H1 (cell line): ENCODE data around the gene GRID1. TPM values are rescaled to one million over a fixed set of nuclear protein-coding genes. Genes with fewer than 3 reads are reported as not detected.

Source experiments
- CTCF ChIA-PET: fragments of 300-600 bp; sonication (Branson Sonifier 250); formaldehyde crosslinking; loops from one replicate; lab custom pipeline; 2021; ENCODE audit not compliant: partially characterized antibody; lab: Charles Lee
- POLR2A ChIA-PET: fragments of 300-600 bp; sonication (Branson Sonifier 250); formaldehyde crosslinking; loops from one replicate; lab custom pipeline; 2021; ENCODE audit warnings: inconsistent platforms; ENCODE audit not compliant: partially characterized antibody; lab: Charles Lee
- DNase-seq, 2 experiments: peaks; one replicate each; pipeline versions ENCODE4 v3.0.0 to v3.0.0-alpha.2; 2010 to 2022; ENCODE audit warnings: low spot score in 2 of 2, low read depth in 1 of 2, mixed read lengths in 1 of 2
- FAIRE-seq: peaks from 2 replicates; lab custom pipeline; 2011; peaks lifted over from hg19 to GRCh38; lab: Jason Lieb, UNC
- H2AFZ ChIP-seq: 2 replicates; pipeline ENCODE4 v1.8.1; 2012; ENCODE audit warnings: low read length, inconsistent platforms
- H2AK5ac ChIP-seq: 2 replicates; pipeline ENCODE4 v1.6.1; 2013; ENCODE audit warnings: low read depth, low read length
- H2BK120ac ChIP-seq: replicated peaks from 2 replicates; pipeline ENCODE3; 2013; ENCODE audit warnings: low read depth, low read length, inconsistent platforms
- H2BK12ac ChIP-seq: 2 replicates; pipeline ENCODE4 v1.6.1; 2013; ENCODE audit warnings: low read depth, low read length
- H2BK15ac ChIP-seq: 2 replicates; pipeline ENCODE4 v1.6.1; 2013; ENCODE audit warnings: low read length
- H2BK20ac ChIP-seq: 2 replicates; pipeline ENCODE4 v1.6.1; 2013; ENCODE audit warnings: low read length
- H2BK5ac ChIP-seq: 2 replicates; pipeline ENCODE4 v1.6.1; 2013; ENCODE audit warnings: low read depth, low read length
- H3K14ac ChIP-seq: 2 replicates; pipeline ENCODE4 v1.6.1; 2013; ENCODE audit warnings: inconsistent platforms; ENCODE audit not compliant: insufficient read length
- H3K18ac ChIP-seq: 2 replicates; pipeline ENCODE4 v1.6.1; 2013; ENCODE audit warnings: low read length; ENCODE audit errors: extremely low read depth
- H3K23ac ChIP-seq: 2 replicates; pipeline ENCODE4 v1.6.1; 2013; ENCODE audit warnings: inconsistent platforms; ENCODE audit not compliant: insufficient read length
- H3K23me2 ChIP-seq: 2 replicates; pipeline ENCODE4 v1.6.1; 2013; ENCODE audit warnings: low read depth, low read length
- H3K27ac ChIP-seq: 2 replicates; pipeline ENCODE4 v1.6.1; 2011; ENCODE audit warnings: low read depth, low read length, inconsistent platforms
- H3K27me3 ChIP-seq, 4 experiments: replicated peaks in 1 of 4; 1 replicate in 1 of 4; 2 replicates in 3 of 4; pipeline versions ENCODE4 v1.6.1 to v1.8.1; 2011 to 2013; ENCODE audit warnings: low read length in 3 of 4, mild to moderate bottlenecking in 3 of 4, inconsistent platforms in 2 of 4, mixed read lengths in 2 of 4, moderate library complexity in 1 of 4; ENCODE audit not compliant: control insufficient read depth in 3 of 4, insufficient read depth in 3 of 4; ENCODE audit errors: extremely low read depth in 1 of 4
- H3K36me3 ChIP-seq, 4 experiments: 2 replicates each; pipeline versions ENCODE4 v1.6.1 to v1.8.1; 2011 to 2013; ENCODE audit warnings: mild to moderate bottlenecking in 4 of 4, low read length in 3 of 4, moderate library complexity in 2 of 4, control low read depth in 1 of 4, inconsistent platforms in 1 of 4; ENCODE audit not compliant: insufficient read depth in 4 of 4, control insufficient read depth in 2 of 4
- H3K4ac ChIP-seq: replicated peaks from 2 replicates; pipeline ENCODE3; 2013; ENCODE audit warnings: low read length, low read depth, mixed read lengths, inconsistent platforms; ENCODE audit not compliant: insufficient read length
- H3K4me1 ChIP-seq, 4 experiments: replicated peaks in 1 of 4; 1 replicate in 1 of 4; 2 replicates in 3 of 4; pipeline versions ENCODE4 v1.6.1 to v1.8.1; 2011 to 2013; ENCODE audit warnings: low read length in 3 of 4, inconsistent platforms in 2 of 4, mixed read lengths in 1 of 4; ENCODE audit not compliant: insufficient read depth in 4 of 4, control insufficient read depth in 3 of 4
- H3K4me2 ChIP-seq, 2 experiments: 2 replicates each; pipeline versions ENCODE4 v1.6.1 to v1.8.1; 2011 to 2013; ENCODE audit warnings: low read depth in 2 of 2, low read length in 2 of 2, control low read depth in 1 of 2, inconsistent platforms in 1 of 2, mild to moderate bottlenecking in 1 of 2; ENCODE audit not compliant: insufficient read depth in 1 of 2
- H3K4me3 ChIP-seq, 4 experiments: fragments of 200-600, 300-600 bp in 1 of 4; sonication (generic), shearing (Covaris generic), sonication (Bioruptor Twin) in 1 of 4; 2 replicates each; pipeline versions ENCODE4 v1.5.1 to v1.8.1; 2011 to 2016; ENCODE audit warnings: low read length in 4 of 4, low read depth in 3 of 4, control low read depth in 2 of 4, inconsistent platforms in 2 of 4, mild to moderate bottlenecking in 2 of 4, mixed read lengths in 1 of 4, moderate library complexity in 1 of 4; ENCODE audit not compliant: insufficient read depth in 2 of 4; ENCODE audit errors: extremely low read depth in 1 of 4
- H3K56ac ChIP-seq: replicated peaks from 2 replicates; pipeline ENCODE3; 2013; ENCODE audit warnings: low read depth, mild to moderate bottlenecking, mixed read lengths, low read length, inconsistent platforms; ENCODE audit not compliant: insufficient read length
- H3K79me1 ChIP-seq: 2 replicates; pipeline ENCODE4 v1.6.1; 2013; ENCODE audit warnings: low read depth, low read length, control low read depth
- H3K79me2 ChIP-seq, 2 experiments: 2 replicates each; pipeline versions ENCODE4 v1.6.1 to v1.8.1; 2012 to 2013; ENCODE audit warnings: low read length in 2 of 2, mild to moderate bottlenecking in 2 of 2, inconsistent platforms in 1 of 2; ENCODE audit not compliant: insufficient read depth in 2 of 2, control insufficient read depth in 1 of 2
- H3K9ac ChIP-seq, 4 experiments: replicated peaks in 1 of 4; 1 replicate in 1 of 4; 2 replicates in 3 of 4; pipeline versions ENCODE4 v1.6.1 to v1.8.1; 2011 to 2013; ENCODE audit warnings: low read depth in 3 of 4, low read length in 3 of 4, control low read depth in 2 of 4, mild to moderate bottlenecking in 2 of 4, moderate library complexity in 2 of 4, inconsistent platforms in 1 of 4; ENCODE audit errors: extremely low read depth in 1 of 4
- H3K9me3 ChIP-seq, 2 experiments: 2 replicates each; pipeline versions ENCODE4 v1.6.1 to v1.8.1; 2012 to 2013; ENCODE audit warnings: mild to moderate bottlenecking in 2 of 2, moderate library complexity in 2 of 2, control low read depth in 1 of 2, inconsistent platforms in 1 of 2, low read depth in 1 of 2, low read length in 1 of 2, mixed read lengths in 1 of 2; ENCODE audit not compliant: insufficient read depth in 2 of 2
- H4K20me1 ChIP-seq, 2 experiments: replicated peaks in 1 of 2; 2 replicates each; pipeline versions ENCODE3 to v1.8.1; 2011 to 2013; ENCODE audit warnings: inconsistent platforms in 2 of 2, low read length in 2 of 2, mild to moderate bottlenecking in 1 of 2; ENCODE audit not compliant: insufficient read depth in 2 of 2, control insufficient read depth in 1 of 2
- H4K5ac ChIP-seq: 2 replicates; pipeline ENCODE4 v1.6.1; 2013; ENCODE audit warnings: low read length, low read depth, mixed read lengths, inconsistent platforms; ENCODE audit not compliant: insufficient read length
- H4K8ac ChIP-seq: 2 replicates; pipeline ENCODE4 v1.8.0; 2013; ENCODE audit warnings: mild to moderate bottlenecking, moderate library complexity, low read length, inconsistent platforms; ENCODE audit not compliant: insufficient read depth; ENCODE audit errors: extremely low read depth
- H4K91ac ChIP-seq: replicated peaks from 2 replicates; pipeline ENCODE3; 2013; ENCODE audit warnings: low read length, mixed read lengths, inconsistent platforms; ENCODE audit not compliant: insufficient read length
- FOSL1 ChIP-seq: IDR thresholded peaks from 2 replicates; pipeline ENCODE4 v1.6.1; 2011; ENCODE audit warnings: mild to moderate bottlenecking, low read depth, low read length, moderate library complexity; ENCODE audit not compliant: insufficient read depth
- KDM5A ChIP-seq: fragments of 200-600 bp; IDR thresholded peaks from 2 replicates; pipeline ENCODE4 v1.7.1; 2012; ENCODE audit warnings: mild to moderate bottlenecking, low read length, inconsistent platforms, mixed read lengths
- SAP30 ChIP-seq: fragments of 300-600 bp; sonication (generic); IDR thresholded peaks from 2 replicates; pipeline ENCODE4 v1.7.1; 2012; ENCODE audit warnings: low read length, moderate library complexity, mild to moderate bottlenecking, inconsistent platforms; ENCODE audit not compliant: insufficient read depth, insufficient replicate concordance
- SP2 ChIP-seq: IDR thresholded peaks from 2 replicates; pipeline ENCODE4 v1.6.1; 2012; ENCODE audit warnings: mild to moderate bottlenecking, low read length, inconsistent platforms
- SUZ12 ChIP-seq: fragments of 200-600 bp; sonication (generic); IDR thresholded peaks from 2 replicates; pipeline ENCODE4 v1.6.1; 2012; ENCODE audit warnings: mild to moderate bottlenecking, inconsistent platforms, low read length, moderate library complexity, mixed read lengths
- WGBS, 2 experiments: shearing (Covaris generic) in 1 of 2; methylation state at CpG; one replicate each; pipeline versions ENCODE4 v1.1.6 to v1.1.7; 2013 to 2015; ENCODE audit warnings: low lambda C conversion rate in 2 of 2, mixed read lengths in 2 of 2, inconsistent platforms in 1 of 2, low coverage in 1 of 2, missing lambda C conversion rate in 1 of 2; ENCODE audit not compliant: insufficient replicate concordance in 2 of 2, insufficient coverage in 1 of 2, insufficient read length in 1 of 2; ENCODE audit errors: extremely low coverage in 1 of 2, missing lambda C conversion rate in 1 of 2; 5-methylcytosine and 5-hydroxymethylcytosine counted together
- polyA plus RNA-seq, 7 experiments: library from polyadenylated mRNA; depleted of rRNA in 3 of 7; stranded (reverse) in 5 of 7; unstranded in 2 of 7; fragments of >200 nt in 5 of 7; fragments of 200-250 nt in 2 of 7; gene quantifications; 1 replicate in 5 of 7; 2 replicates in 1 of 7; 4 replicates in 1 of 7; pipeline versions ENCODE4 v1.2.1 to v1.2.3, GENCODE V29; 2011 to 2013; ENCODE audit warnings: missing spikeins in 2 of 7, mixed read lengths in 2 of 7
- total RNA-seq: library from RNA; stranded (reverse); fragmentation: NEBNext Ultra II Directional; extraction: Animal tissue kit (Norgen Biotek cat#: 25700); gene quantifications from 2 replicates; pipeline ENCODE4 v1.2.1, GENCODE V29; 2021
- TF ChIP-seq, protein P1 (sequence below), 3 experiments: IDR thresholded peaks; 1 replicate in 2 of 3; 2 replicates in 1 of 3; pipeline versions ENCODE4 v1.5.1 to v1.6.1; 2011; ENCODE audit warnings: low read length in 3 of 3, mild to moderate bottlenecking in 3 of 3, inconsistent platforms in 2 of 3, low read depth in 1 of 3, moderate library complexity in 1 of 3; ENCODE audit not compliant: insufficient read depth in 1 of 3; ENCODE audit errors: control extremely low read depth in 1 of 3

The GRID1 gene
- total and polyA plus RNA-seq, 2 of the 8 experiments (the other 6 are each of a cell fraction or from before 2014, with no cell fraction given), result 0.22 to 0.30 TPM

DNA sequence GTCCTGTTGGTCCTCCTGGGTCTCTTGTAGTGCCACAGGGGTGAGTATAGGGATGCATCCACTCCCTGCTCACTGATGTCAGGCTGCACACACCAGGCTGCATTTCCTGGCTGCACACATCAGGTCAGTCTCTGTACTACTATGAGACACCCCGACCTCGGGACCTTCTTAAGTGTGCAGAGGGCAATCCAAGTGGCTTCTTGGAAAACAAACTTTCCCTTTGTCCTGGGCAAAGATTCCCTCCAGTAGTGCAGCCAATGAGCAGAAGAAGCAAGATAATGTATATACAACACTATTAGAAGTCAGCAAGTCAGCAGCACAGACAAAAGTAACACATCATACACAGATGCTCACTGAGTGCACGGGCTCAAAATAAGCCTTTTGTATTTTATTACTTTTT is 493.5 kb downstream of the GRID1 start:
- FAIRE-seq, result no peak
- Histone ChIP-seq H3K18ac (no peak overlapping the region), H4K5ac (no peak overlapping the region), H2AK5ac (no peak overlapping the region), H3K9ac (no peak overlapping the region), H3K4me1 (no peaks in the 10 kb centered on the region), H2BK12ac (no peak overlapping the region), H3K79me2 (no peaks in the 10 kb centered on the region), H4K91ac (no peak overlapping the region), H3K36me3 (no peaks in the 10 kb centered on the region; a peak in 1 of 8 replicates), H3K4me3 (no peak overlapping the region), H2BK20ac (no peak overlapping the region), H3K4me2 (no peak overlapping the region), H2AFZ (no peak overlapping the region), H3K23me2 (no peaks in the 10 kb centered on the region), H3K14ac (no peak overlapping the region), H4K8ac (no peak overlapping the region), H3K27me3 (no peaks in the 10 kb centered on the region), H2BK5ac (no peak overlapping the region), H3K23ac (no peak overlapping the region), H4K20me1 (no peaks in the 10 kb centered on the region), H3K9me3 (peaks cover 11 to 12% of the 10 kb centered on the region in 2 experiments; a peak in 3 of 4 replicates), H3K4ac (no peak overlapping the region), H2BK15ac (no peak overlapping the region), H3K56ac (no peak overlapping the region), H3K27ac (no peak overlapping the region), H2BK120ac (no peak overlapping the region), H3K79me1 (no peaks in the 10 kb centered on the region)
- TF ChIP-seq KDM5A (no peak), SUZ12 (no peak), SAP30 (no peak), SP2 (no peak), FOSL1 (no peak)
- TF ChIP-seq, protein P1, sequence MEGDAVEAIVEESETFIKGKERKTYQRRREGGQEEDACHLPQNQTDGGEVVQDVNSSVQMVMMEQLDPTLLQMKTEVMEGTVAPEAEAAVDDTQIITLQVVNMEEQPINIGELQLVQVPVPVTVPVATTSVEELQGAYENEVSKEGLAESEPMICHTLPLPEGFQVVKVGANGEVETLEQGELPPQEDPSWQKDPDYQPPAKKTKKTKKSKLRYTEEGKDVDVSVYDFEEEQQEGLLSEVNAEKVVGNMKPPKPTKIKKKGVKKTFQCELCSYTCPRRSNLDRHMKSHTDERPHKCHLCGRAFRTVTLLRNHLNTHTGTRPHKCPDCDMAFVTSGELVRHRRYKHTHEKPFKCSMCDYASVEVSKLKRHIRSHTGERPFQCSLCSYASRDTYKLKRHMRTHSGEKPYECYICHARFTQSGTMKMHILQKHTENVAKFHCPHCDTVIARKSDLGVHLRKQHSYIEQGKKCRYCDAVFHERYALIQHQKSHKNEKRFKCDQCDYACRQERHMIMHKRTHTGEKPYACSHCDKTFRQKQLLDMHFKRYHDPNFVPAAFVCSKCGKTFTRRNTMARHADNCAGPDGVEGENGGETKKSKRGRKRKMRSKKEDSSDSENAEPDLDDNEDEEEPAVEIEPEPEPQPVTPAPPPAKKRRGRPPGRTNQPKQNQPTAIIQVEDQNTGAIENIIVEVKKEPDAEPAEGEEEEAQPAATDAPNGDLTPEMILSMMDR (IDR thresholded peaks at IDR 0.05; ENCODE audit: control extremely low read depth in 1 of 3, insufficient read depth in 1 of 3, low read depth in 1 of 3, low read length in 3 of 3), result no peak
- no peak for DNase-seq
- ChIA-PET POLR2A (no interaction called here), CTCF (interaction anchor here (1.5 kb wide), 1 partner anchor 20 kb away, joined by 3 read pairs; no protein-coding TSS in a partner anchor)
- 98% methylated on average over 3 of the region's 3 CpGs; no CpG with 5 or more reads in 1 of the 2 experiments for WGBS, 2 experiments
